Adrenal gland (tissue), 5 donors: ENCODE results near the gene GRM4.

Experiments used
- POLR2A ChIP-seq, 2 donors: fragments of 450-650 bp; IDR thresholded peaks; one replicate each; pipeline ENCODE4 v1.6.1; 2017; ENCODE audit warnings: antibody characterized with exemption in 2 of 2, mild to moderate bottlenecking in 2 of 2, moderate library complexity in 1 of 2
- TF ChIP-seq, protein P1 (sequence below), 6 experiments: fragments of 450-650 bp in 4 of 6; fragments of 200-600 bp in 2 of 6; sonication (generic) in 1 of 6; IDR thresholded peaks; 1 replicate in 5 of 6; 2 replicates in 1 of 6; pipeline versions ENCODE4 v1.5.1 to v1.8.0; 2016 to 2021; ENCODE audit warnings: antibody characterized with exemption in 6 of 6, mild to moderate bottlenecking in 2 of 6, moderate library complexity in 1 of 6
- donor health status: DM: no; HTN: no; CAD: no.

DNA sequence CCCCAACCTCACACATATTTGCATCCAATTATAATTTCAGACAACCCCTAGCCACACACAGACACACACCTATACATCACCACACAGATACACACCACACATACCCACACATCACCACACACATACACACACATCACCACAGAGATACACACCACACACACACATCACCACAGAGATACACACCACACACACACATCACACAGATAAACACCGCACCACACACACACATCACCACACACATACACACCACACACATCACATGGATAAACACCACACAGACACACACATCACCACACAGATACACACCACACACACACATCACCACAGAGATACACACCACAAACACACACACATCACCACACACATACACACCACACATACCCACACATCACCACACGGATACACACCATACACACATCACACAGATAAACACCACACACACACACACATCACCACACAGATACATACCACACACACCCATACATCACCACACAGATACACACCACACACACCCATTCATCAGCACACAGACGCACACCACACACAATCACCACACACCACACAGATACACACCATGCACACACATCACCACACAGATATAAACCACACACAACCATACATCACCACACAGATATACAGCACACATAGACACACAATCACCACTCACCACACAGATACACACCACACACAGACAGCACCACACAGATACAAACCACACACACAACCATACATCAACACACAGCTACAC is 74.6 kb downstream of the GRM4 start:
- TF ChIP-seq, protein P1, sequence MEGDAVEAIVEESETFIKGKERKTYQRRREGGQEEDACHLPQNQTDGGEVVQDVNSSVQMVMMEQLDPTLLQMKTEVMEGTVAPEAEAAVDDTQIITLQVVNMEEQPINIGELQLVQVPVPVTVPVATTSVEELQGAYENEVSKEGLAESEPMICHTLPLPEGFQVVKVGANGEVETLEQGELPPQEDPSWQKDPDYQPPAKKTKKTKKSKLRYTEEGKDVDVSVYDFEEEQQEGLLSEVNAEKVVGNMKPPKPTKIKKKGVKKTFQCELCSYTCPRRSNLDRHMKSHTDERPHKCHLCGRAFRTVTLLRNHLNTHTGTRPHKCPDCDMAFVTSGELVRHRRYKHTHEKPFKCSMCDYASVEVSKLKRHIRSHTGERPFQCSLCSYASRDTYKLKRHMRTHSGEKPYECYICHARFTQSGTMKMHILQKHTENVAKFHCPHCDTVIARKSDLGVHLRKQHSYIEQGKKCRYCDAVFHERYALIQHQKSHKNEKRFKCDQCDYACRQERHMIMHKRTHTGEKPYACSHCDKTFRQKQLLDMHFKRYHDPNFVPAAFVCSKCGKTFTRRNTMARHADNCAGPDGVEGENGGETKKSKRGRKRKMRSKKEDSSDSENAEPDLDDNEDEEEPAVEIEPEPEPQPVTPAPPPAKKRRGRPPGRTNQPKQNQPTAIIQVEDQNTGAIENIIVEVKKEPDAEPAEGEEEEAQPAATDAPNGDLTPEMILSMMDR (IDR thresholded peaks at IDR 0.05) = no peak
- TF ChIP-seq POLR2A (IDR thresholded peaks at IDR 0.05) = no peak
